K562 (cell line): ENCODE measurements around the gene SLC34A1. TPM values are rescaled to one million over a fixed set of nuclear protein-coding genes. Genes with fewer than 3 reads are reported as not detected.

ENCODE experiments used
- HMGN3 ChIP-seq: IDR thresholded peaks from 2 replicates; pipeline ENCODE4 v1.6.1; 2011; ENCODE audit warnings: borderline replicate concordance, low read depth, mild to moderate bottlenecking, mixed read lengths, low read length; ENCODE audit not compliant: insufficient read length; ENCODE audit errors: extremely low read depth
- HOXB6 ChIP-seq: fragments of 250-450 bp; sonication (Bioruptor Pico); IDR thresholded peaks from 2 replicates; pipeline ENCODE4 v1.5.1; 2022; ENCODE audit warnings: mild to moderate bottlenecking, borderline replicate concordance
- KAT2B ChIP-seq: IDR thresholded peaks from one replicate; pipeline ENCODE4 v1.6.1; 2012; ENCODE audit warnings: low read depth, mild to moderate bottlenecking, control low read depth, inconsistent platforms, low read length, moderate library complexity
- KDM4B ChIP-seq, 2 experiments: fragments of 450-650 bp in 1 of 2; sonication (generic) in 1 of 2; IDR thresholded peaks; 2 replicates each; pipeline ENCODE4 v1.6.1; 2016 to 2017; ENCODE audit warnings: borderline replicate concordance in 2 of 2, antibody characterized with exemption in 1 of 2, low read depth in 1 of 2, mild to moderate bottlenecking in 1 of 2
- MAX ChIP-seq: sonication (generic); formaldehyde crosslinking; IDR thresholded peaks from 2 replicates; pipeline ENCODE4 v1.9.0; 2022; ENCODE audit warnings: mild to moderate bottlenecking, missing genetic modification reagents
- MBD1 ChIP-seq: fragments of 250-450 bp; sonication (Bioruptor Pico); IDR thresholded peaks from 2 replicates; pipeline ENCODE4 v1.8.0; 2022; ENCODE audit warnings: inconsistent platforms
- MCM7 ChIP-seq, 2 experiments: fragments of 450-650 bp; IDR thresholded peaks; 2 replicates each; pipeline ENCODE4 v1.6.1; 2016 to 2018
- PHTF2 ChIP-seq: fragments of 250-450 bp; sonication (Bioruptor Pico); IDR thresholded peaks from 2 replicates; pipeline ENCODE4 v1.5.0; 2021; ENCODE audit warnings: mild to moderate bottlenecking
- SMAD1 ChIP-seq: fragments of 150-350 bp; IDR thresholded peaks from 2 replicates; pipeline ENCODE4 v1.6.1; 2014; ENCODE audit warnings: low read length, low read depth; ENCODE audit not compliant: partially characterized antibody
- SRSF1 ChIP-seq: fragments of 200-400 bp; formaldehyde crosslinking; IDR thresholded peaks from 2 replicates; pipeline ENCODE4 v1.6.1; 2017; ENCODE audit warnings: mild to moderate bottlenecking, low read depth, low read length, moderate library complexity
- TAF7 ChIP-seq: fragments of 450-650 bp; IDR thresholded peaks from 2 replicates; pipeline ENCODE4 v1.6.1; 2016; ENCODE audit warnings: missing genetic modification characterization, missing compliant biosample characterization
- U2AF1 ChIP-seq: fragments of 200-400 bp; formaldehyde crosslinking; optimal IDR thresholded peaks from 2 replicates; pipeline ENCODE3; 2017; ENCODE audit warnings: mild to moderate bottlenecking, low read depth, low read length, moderate library complexity
- ZBTB26 ChIP-seq: fragments of 450-650 bp; formaldehyde crosslinking; IDR thresholded peaks from 2 replicates; pipeline ENCODE4 v1.4.0; 2022; ENCODE audit warnings: missing genetic modification characterization
- ZNF57 ChIP-seq: fragments of 450-650 bp; formaldehyde crosslinking; IDR thresholded peaks from 2 replicates; pipeline ENCODE4 v1.4.0; 2020; ENCODE audit warnings: mild to moderate bottlenecking, moderate library complexity
- ZNF592 ChIP-seq: fragments of 450-650 bp; IDR thresholded peaks from 2 replicates; pipeline ENCODE4 v1.6.1; 2017; ENCODE audit warnings: antibody characterized with exemption, mild to moderate bottlenecking
- ZNF668 ChIP-seq: fragments of 250-450 bp; sonication (Bioruptor Pico); IDR thresholded peaks from 2 replicates; pipeline ENCODE4 v1.8.0; 2022; ENCODE audit warnings: mild to moderate bottlenecking, inconsistent platforms
- ZNF740 ChIP-seq, 3 experiments: fragments of 200-800 bp in 1 of 3; sonication (Bioruptor generic) in 1 of 3; sonication (generic) in 1 of 3; formaldehyde crosslinking in 1 of 3; IDR thresholded peaks; 2 replicates each; pipeline versions ENCODE4 v1.6.1 to v1.8.0; 2016 to 2022; ENCODE audit warnings: mild to moderate bottlenecking in 2 of 3, missing compliant biosample characterization in 2 of 3, missing genetic modification characterization in 2 of 3, missing genetic modification reagents in 1 of 3
- polyA plus RNA-seq, 8 experiments: library from polyadenylated mRNA; depleted of rRNA in 4 of 8; stranded (reverse) in 5 of 8; unstranded in 3 of 8; fragments of >200 nt; fragmentation: Nextera tagmentation in 2 of 8; fragmentation: Illumina TruSeq in 1 of 8; extraction: Ambion mirVana in 2 of 8; extraction: Trizol in 1 of 8; gene quantifications; 2 replicates each; pipeline versions ENCODE4 v1.2.1 to v1.2.3, GENCODE V29; 2011 to 2014; ENCODE audit warnings: inconsistent platforms in 1 of 8, missing spikeins in 1 of 8
- total RNA-seq, 7 experiments: library from RNA; depleted of rRNA in 6 of 7; stranded (reverse); fragments of >200 nt in 6 of 7; fragmentation: Illumina TruSeq in 2 of 7; extraction: Trizol in 2 of 7; gene quantifications; 2 replicates each; pipeline versions ENCODE4 v1.2.1 to v1.2.3, GENCODE V29; 2011 to 2021; ENCODE audit warnings: low replicate concordance in 1 of 7

SLC34A1 gene
- total and polyA plus RNA-seq, 9 of the 15 experiments (the other 6 are each of a cell fraction or from before 2014, with no cell fraction given): not detected

GRCh38 chr5:177403792-177404640 is 19.8 kb downstream of the SLC34A1 start (continued):
- no peak for TF ChIP-seq ZNF57
- no peak for TF ChIP-seq ZBTB26 (CRISPR knock-in tag)
- TF ChIP-seq SMAD1: peak; percentile 97
- no peak for TF ChIP-seq ZNF668 (CRISPR knock-in tag)
- TF ChIP-seq MAX (CRISPR knock-in tag): peak; percentile 97
- no peak for TF ChIP-seq MBD1 (CRISPR knock-in tag)
- TF ChIP-seq PHTF2: no peak
- peak; percentile 68 for TF ChIP-seq U2AF1
- no peak for TF ChIP-seq TAF7
- no peak for TF ChIP-seq MCM7 (IDR thresholded peaks at IDR 0.05)
- TF ChIP-seq SRSF1: no peak
- peak; percentile 97 for TF ChIP-seq ZNF740 (CRISPR knock-in tag; IDR thresholded peaks at IDR 0.05)
- TF ChIP-seq ZNF740 (tag; IDR thresholded peaks at IDR 0.05): peak in 1 of 2 experiments; percentile 89; a peak in 2 of 4 replicates
- peak; percentile 66 for TF ChIP-seq HMGN3
- TF ChIP-seq HOXB6: no peak
- TF ChIP-seq ZNF592: peak; percentile 76; the same call in 1 of the 2 replicates
- no peak for TF ChIP-seq KAT2B
- TF ChIP-seq KDM4B (IDR thresholded peaks at IDR 0.05; ENCODE audit: borderline replicate concordance in 2 of 2, low read depth in 1 of 2): no peak; a peak in 1 of 4 replicates
